ENCODE data around the gene DTNA.
"Not testable (repeated sequence)": the region's sequence is repeated elsewhere in the genome, so short reads cannot be mapped to it uniquely, and the experiment has no call there.

DTNA gene

DNA sequence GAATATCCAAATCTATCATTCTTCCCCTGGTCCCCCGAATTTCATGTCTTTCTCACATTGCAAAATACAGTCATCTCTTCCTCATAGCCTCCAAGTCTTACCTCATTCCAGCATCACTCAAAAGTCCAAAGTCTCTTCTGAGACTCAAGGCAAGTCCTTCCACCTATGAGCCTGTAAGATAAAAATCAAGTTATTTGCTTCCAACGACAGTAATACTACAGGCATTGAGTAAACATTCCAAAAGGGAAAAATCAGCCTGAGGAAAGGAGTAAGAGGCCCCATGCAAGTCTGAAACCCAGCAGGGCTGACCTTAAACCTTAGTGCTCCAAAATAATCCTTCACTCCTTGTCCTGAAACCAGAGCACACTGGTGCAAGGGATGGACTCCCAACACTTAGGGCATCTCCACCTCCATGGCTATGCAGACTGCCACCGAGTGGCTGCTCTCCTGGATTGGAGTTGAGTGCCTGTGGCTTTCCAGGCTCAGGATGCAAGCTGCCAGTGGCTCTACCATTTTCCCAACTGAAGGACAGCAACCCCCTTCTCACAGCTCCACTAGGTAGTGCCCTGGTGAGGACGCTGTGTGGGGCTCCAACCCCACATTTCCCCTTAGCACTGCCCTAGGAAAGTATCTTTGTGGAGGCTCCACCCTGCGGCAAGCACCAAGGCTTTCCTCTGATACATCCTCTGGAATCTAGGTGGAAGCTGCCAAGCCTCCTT is 16.3 kb downstream of the DTNA start:
- DNase-seq: no peak

DNA sequence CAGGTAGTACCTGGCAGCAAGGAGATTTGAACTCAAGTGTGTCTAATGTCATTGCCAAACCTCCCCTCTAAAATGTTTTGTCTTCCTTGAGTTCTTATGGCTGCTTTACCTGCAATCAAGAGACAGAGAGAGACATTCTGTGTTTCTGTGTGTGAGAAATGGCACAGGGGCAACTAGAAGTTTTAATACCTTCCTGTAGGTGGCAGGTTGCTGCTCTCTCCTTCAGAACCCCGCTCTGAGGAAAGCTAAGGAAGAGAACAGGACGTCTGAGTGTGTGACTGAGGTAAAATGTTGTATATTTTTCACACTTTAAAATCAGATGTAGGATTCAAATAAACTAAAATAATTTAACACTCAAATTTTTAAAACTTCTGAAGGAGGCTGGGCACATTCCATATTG is 19.2 kb downstream of the DTNA start:
- DNase-seq: no peak

DNA sequence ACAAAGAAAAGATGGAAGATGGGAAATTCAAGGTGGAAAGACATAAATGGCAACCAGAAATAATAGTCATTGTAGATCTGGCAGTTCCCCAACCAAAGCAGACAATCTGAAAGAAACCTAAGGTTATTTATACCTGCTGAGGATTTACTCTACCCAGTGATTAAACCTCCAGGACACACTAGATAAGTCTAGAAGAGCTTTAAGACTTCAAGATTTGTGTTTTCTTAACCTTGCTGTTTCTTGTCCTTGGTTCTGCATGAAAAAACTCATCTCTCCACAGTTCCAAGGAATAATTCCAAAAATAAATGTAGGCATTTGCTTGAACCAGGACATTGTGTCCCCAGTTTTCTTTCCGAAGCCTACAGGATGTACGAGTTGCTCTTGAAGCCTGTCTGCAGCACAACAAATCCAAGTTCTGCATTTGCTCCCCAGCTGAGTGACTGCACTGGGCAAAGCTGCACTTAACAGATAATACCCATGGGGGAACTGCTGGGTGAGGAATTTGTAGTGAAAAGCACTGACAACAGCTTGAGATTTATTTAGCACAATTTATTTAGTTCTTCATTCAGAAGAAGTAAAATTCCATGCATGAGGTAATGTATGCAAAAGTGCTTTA is 19.8 kb downstream of the DTNA start:
- no peak for DNase-seq

DNA sequence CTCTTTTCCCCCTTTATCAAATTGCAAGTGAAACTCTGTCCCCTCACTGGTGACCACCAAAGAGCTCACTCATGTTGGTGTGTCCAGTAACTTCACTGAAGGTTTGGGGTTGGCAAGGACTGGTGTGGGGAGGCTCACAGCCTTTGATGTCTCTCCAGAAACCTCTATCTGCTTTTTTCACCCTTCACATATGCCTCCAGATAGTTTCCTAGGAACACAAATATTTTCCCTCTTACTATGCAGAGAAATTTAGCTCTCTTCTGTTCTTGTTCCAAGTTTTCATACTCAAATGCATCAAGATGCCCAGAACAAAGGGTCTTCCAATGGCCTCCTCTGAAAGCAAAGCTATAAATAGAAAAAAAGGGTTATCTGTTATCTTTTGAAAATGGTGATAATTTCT is 20.7 kb downstream of the DTNA start:
- no peak for DNase-seq

DNA sequence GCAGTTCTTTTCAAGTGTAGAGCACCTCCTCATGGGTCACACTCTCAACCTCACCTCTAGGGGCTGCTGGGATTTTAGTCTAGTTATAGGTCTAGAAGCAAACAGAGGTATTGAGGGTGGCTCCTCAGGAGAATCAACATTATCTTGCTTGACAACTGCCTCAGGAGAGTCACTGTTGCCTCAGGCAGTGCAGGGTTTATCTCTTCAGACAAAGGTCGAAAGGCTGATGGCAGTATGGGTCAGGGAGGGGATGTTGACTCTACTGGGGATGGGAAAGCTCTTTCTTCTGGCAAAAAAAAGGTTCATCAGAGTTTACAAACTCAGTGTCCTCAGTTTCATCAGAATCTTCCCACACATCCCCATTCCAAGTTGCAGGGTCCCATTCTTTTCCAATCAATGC is 24.0 kb downstream of the DTNA start:
- DNase-seq: no peak

DNA sequence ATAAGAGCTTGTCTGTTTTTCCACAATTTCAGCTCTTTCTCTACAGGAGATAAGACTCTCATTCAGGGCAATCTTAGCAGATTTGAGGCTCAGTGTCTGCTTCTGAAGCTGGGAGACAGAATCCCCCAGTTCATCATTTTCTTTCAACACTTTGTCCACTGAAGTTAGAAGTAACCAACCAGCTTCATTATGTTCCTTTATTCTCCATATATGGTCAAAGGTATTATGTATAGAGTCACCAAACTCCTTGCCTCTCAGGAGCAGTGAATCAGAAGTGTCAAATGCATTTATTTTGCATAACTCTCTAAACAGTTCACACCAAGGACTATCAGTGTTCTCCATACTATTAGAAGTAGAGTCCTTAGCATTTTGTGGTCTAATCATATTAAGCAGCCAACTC is 24.4 kb downstream of the DTNA start:
- not testable (repeated sequence) for DNase-seq

DNA sequence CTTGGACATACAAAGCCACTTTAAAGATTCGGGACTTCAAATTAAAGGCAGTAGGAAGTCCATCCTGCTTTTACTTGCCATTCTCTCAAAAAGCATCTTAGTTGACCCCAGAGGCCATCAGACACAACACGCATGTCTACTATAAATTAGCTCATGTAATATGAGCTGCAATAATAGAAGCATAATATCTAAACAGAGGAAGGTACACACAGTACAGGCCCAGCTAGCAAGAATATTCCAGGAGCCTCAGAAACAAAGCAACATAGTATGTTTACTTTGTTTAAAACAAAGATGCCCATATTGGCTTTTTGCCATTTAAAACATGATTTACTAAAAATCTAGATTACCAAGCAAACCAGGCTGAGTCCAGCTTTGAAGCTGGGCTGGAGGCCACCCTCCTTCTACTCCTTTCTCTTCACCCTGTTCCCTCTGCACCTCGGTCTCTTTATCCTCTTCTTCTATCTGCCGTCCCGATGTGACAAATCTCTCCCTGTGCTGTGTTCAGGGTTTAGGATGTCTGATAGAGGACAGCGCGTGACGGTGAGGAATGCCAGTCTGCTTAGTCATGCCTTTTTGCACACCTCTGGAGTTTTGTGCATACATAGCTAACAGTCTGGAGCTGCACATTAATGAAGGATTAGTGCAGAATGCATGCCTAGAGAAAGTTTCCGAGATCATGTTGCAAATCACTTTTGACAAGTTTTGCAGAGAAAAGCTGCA is 28.2 kb downstream of the DTNA start:
- no peak for DNase-seq

DNA sequence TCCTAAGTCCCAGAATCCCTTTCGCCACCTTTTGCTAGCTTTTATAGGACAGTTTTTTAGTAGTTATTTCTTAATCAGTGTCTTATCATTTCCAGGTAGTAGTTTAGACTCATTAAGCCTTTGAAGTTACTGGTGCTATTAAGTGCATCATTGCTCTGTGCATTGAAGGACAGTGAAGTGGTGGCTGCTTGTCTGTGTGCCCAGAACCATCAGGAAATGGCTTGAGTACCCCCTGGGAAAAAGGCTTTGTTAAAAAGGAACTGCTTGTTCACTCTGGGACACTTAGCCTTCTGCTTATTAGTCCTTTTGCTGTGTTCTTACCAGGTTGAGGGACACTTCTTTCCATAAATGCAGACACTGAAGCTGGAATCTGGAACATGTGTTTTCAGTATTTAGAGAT is 30.0 kb downstream of the DTNA start:
- DNase-seq: no peak

DNA sequence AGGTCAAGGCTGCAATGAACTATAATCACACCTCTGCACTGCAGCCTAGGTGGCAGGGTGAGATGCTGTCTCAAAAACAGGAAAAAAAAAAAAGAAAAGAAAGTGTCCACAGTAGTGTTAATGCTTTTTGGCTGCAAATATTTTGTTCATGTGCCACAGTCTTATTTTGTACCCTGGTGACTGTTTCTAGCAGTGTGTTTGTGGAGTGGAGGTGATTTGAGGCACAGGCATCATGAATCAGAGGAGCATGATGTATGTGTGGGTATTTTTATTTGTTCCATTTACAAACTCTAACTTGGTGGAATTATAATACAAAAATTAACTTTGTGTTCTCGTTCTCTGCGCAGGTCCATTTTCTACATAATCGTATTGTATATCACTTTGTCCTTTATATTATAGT is 30.6 kb downstream of the DTNA start:
- DNase-seq: no peak

DNA sequence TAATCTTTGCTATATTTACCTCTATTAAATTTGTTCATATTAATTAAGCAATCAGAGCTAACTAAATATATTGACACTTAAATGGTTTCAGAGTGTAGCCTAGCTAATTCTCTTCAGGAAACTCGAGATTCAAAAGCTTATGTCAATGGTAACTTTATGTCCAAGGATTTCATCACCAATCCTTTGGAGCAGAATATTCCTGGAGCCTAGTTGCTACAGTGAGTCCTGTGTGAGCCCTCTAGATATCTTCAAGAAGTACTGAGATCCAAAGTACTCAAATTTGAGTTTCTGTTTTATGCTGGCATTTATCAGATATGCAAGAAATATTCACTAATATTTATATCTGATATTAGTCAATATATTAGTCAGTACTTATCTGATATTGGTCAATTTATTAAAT is 31.3 kb downstream of the DTNA start:
- no peak for DNase-seq

DNA sequence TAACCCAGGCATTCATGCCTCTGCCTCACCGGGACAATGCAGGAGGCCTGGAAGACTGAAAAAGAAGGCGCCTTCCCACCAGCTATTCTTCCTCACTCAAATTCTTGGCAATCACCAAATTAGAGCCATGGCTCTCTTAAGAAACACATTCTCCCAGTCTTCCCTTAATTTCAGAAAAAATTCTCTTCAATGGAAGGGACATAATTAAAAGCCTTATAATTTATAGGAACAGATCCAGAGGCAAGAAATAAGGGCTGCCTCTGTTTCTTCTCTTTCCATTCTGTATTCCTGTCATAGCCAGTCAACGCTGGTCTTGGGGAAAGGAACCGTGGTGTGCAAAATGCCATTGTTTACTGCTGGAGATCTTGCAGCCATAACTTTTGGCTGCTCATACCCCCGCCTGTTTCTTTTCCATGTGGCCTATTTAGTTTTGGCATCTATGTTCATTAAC is 32.8 kb downstream of the DTNA start:
- no peak for DNase-seq

DNA sequence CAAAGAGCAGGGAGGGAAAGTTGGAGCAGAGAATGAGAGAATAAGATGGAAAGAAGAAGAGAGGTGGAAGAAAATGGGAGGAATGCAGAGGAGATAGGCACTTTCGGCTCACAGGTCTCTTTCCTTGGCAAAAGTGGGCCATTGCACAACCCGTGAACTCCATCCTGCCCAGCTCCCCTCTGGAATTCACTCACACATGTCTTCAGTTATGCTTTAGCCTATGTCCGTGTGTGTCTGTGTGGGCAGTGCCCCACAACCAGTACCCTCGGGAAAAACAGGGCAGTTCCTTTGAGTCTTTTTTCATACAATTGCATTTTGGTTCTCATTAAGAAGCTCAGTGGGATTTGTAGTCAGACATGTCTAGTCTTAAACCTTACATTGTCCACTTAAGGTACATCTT is 34.5 kb downstream of the DTNA start:
- DNase-seq: no peak

DNA sequence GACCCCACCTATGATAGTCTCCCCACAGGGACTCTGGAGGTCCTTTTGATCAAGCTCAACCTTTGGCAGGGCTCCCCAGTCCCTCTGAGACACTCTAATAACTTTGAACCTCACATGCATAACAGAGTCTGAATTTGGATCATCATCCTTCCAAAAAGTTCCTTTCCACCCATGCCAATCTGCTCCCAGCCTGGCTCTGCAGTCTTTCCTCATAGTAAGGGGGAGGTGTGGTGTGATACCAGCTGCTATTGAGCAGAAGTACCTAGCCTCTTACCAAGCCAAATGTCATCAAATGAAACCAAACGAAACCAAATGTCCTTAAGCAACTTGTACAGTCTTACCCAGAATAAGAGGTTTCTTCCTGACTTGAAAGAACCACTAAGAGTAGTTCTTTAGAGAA is 36.5 kb downstream of the DTNA start:
- DNase-seq: no peak

DNA sequence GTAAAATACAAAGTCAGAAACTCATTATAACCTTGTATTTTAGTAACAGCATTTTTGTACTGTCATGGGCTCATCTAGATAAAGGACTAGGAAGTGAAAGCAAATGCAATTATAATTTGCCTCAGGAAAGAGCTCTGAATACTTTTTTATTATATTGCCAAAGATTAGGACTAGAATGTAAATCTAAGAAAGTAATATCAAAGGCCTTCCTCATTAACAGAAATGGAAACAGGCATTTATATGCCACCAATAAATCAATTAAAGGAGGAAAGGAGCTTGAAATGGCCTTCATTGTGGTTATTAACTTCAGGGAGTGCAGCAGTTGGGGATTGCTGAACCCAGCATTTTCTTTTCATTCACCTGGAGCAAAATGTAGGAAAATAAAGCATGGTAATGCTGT is 39.6 kb downstream of the DTNA start:
- no peak for DNase-seq

DNA sequence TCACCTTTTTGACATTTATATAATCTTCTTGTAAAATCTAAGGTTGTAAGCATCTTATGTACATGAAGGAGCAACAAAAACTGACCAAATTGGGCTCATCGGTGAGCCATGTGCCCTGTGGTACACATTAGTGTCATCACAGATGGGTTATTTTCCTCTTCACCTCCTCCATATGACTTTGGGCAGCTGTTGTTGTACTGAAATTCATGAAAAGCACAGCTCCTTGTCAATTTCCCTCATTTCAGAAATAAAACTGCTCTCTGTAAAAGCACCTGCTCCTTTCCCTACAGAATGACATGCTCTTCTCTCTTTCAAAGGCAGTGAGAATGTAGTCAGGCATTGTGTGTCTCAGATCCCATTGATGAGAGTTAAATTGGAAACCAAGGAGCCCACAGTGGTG is 42.0 kb downstream of the DTNA start:
- DNase-seq: peak; percentile 9

DNA sequence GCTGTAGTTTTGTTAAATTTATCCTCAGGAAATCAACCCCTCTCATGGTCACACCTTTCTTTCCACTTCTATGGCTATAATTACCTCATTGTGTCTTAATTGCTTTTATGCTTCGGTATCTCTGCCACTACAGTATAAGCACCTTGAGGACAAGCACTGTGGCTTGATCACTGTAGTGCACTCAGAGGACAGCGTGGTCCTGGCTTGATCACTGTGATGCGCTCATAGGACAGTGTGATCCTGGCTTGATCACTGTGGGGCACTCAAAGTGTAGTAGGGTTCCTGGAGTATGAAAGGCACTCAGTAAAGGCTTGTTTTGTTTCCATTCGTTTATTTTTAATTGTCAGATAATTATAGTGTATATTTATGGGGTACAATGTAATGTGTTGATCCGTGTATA is 44.2 kb downstream of the DTNA start:
- no peak for DNase-seq

DNA sequence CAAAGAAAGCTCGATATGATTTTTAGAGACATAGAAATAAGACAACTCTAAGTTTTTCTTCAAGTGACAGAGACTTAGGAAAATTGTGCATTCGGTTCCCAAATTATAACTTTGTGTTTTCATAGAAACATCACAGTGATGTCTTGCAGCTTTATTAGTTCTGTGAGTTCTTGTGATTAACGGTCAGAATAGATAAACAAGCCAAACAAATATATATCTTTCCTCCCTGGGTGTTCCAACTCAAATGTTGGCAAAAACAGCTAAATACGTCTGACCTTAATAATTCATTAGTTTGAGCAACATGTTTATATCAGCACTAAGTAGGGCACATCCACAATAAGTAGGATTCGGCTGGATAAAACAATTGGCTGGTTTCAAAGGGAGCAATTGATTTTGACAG is 47.6 kb downstream of the DTNA start:
- no peak for DNase-seq

DNA sequence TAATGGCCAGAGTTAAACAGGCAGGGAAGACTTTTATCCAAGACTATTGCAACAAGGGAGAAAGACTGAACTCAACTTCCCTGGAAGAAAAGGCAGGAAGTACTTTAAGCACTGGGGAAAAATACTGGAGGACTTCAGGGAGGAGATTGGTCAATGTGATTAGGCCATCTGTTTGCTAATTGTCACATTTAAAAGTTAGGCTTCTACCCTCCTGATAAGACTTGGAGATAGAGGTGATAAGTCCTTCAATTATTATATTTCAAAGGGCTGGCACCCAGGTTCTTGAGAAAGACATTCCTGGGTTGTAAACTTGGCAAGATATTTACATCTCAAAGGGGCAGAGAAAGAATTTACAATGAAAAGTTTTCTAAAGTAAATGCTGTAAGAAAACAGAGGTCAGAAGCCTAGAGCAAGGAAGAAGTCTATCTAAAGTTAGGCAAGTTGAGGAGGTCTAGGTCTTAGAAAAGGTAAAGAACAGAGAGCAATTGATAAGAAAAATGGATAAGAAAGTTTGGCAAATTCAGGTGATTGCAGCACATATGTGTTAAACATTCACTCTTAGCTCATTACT is 48.4 kb downstream of the DTNA start:
- no peak for DNase-seq

DNA sequence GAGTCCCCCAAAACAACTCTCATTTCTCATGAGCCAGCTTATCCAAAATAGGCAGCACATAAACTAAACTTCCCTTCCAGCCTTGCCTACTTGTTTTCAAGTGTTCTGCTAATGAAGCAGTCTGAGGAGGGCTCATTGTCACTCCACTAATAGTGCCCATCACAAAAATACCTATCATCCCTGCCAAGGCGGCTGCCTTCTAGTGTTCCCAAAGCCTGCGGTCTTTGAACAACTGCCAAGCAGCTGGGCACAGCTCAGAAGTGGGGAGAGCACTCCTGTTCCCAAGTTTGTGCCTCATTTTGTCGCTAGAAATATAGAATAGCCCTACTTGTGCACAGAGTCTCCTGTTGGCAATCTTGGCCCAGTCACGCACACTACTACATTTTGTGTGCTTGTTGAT is 50.3 kb downstream of the DTNA start:
- no peak for DNase-seq

DNA sequence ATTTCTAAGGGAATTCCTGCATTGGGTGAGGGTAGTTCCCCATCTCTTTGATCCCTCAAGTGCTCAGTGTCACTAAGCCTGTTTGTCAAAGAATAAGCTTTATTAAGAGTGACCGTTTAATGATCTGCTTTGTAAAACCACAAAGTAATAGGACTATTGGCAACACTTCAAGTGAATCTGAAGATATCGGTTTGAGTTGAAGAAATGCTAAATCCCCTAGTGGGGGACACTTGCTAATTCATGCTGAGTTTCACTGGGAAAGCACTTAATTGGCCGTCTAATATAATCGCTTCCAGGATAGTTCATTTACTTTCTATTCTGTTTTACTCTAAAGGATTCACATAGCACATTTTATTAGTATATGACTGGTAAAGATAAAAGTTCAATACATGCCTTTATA is 54.4 kb downstream of the DTNA start:
- DNase-seq: no peak

DNA sequence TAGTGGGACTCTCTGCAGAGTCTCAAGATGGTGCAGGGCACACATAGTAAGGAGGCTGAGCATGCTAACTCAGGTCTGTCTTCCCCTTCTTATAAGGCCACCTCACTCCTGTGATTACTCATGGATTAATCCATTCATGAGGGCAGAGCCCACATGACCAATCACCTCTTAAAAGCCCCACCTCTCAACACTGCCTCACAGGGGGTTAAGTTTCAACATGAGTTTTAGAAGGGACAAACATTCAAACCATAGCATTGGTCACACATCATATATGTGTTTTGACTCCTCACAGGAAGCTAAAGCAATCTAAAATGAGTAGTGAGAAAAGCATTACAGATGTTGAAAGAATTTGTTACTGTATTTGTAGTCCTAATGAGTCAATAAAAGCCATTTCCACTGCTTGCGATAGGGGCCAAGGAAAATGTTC is 57.5 kb downstream of the DTNA start:
- DNase-seq: no peak

DNA sequence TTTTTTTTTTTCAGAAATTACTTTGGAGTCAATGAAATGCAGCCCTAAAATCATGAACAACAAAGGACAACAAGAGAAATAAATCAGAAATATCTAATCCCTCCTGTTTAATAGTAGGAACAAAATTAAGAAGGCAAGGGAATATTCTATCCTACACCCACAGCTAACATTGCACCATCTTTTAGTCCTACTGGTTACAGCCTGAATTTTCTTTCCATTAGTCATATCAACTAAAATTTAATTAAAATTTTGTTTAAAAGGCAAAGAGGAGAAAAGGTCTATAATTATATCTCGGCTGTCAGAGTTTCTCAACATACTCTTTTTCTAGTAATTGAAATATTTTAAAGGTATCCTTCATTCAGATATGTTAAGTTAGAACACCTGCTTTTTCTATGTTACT is 61.9 kb downstream of the DTNA start:
- DNase-seq: no peak

DNA sequence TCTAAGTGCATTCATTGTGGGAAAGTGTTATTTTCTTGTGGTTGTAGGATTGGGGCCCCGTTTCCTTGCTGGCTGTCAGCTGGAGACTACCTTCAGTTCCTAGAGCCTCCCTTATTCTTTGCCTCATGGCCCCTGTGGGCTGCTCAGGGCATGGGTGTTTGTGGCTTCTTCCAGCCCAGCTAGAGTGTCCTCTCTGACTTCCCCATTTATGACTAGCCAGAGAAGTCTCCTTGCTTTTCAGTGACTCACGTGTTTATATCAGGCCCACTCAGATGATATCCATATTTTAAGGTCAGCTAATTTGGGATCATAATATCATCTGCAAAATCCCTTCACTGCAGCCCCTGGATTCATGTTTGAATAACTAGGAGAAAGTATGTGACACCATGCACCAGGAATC is 62.8 kb downstream of the DTNA start:
- DNase-seq: no peak

DNA sequence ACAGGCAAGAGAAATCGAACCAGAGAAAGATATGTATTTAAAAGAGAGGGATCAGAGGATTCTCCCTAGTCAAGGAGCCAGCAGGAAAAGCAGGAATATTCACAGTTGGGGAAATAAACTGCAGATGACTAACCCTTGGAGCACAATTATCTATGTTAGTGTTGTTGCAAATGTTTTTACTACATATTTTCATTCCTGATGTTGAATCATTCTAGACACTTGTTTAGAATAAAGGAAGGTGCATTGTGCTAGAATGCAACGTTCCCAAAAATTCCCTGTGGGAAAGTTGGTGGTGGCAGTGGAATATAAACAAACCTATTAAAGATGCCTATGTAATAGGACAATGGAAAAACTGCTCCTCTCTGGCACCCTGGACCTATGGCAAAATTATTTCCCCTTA is 63.3 kb downstream of the DTNA start:
- DNase-seq: no peak
